Measurements from ENCODE around the gene GPR45.

- TF ChIP-seq EZH2 (IDR thresholded peaks at IDR 0.05; ENCODE audit: insufficient read depth, low read length), result no peak
- TF ChIP-seq CTCF (IDR thresholded peaks at IDR 0.05; ENCODE audit: insufficient read depth, low read depth, low read length), result no peak
Measured at GRCh38 chr2:105257981-105258380, 16.4 kb downstream of the GPR45 start.
